ENCODE results near the gene KLKB1.
"Not testable (repeated sequence)": the region's sequence is repeated elsewhere in the genome, so short reads cannot be mapped to it uniquely, and the experiment has no call there.

KLKB1 gene

DNA sequence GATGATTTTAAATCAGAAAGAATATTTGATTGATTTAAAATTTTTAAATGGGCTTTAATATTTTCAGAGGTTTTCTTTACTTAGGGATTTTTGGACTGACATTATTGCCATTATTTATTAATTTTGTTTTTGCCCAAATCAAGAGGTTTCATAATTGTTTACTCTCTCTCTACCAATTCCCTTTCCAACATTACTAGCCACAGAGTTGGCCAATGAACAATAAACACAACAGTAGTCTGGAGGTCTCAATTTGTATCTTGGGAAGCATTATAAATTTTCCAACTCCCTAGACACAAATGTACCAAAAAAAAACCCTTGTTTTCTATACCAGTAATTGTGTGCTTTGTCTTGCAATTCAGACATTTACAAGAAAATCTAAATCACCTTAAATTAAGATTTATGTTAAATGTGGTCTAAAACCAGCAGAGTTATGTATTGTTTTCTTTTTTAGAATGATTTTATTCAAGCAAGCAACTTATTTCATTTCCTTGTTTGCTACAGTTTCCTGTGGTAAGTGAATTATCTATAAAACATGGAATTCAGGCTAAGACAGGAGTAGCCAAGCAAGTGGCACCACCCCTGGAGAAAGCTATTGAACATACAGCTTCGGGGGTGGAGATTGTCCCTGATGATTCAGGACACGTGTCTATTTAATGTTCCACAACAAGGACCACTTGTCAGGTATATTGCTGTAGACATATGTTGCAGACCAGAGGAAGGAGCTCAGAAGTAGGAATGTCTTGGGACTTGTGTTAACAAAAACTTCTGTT, 622 bp downstream of the KLKB1 start:
- no peak for DNase-seq

DNA sequence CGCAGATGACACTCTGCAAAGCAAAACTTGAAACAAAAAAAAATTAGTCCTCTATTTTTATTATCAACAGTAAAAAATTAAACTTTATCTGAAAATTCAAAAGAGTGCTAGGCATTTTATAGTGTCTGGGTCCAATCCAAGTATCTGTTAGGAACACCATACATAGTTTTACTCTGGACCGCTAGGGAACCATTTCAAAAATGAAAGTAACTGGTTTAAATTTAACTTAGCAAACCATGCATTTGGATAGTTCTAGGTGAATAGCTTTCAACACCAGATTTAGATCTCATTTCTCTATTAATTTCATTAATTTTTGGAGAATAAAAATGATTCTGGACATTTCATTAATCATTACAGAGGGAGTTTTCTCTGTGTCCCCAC, 1.2 kb downstream of the KLKB1 start:
- no peak for DNase-seq

GRCh38 chr4:186234367-186234766, 7.1 kb downstream of the KLKB1 start:
- no peak for DNase-seq

GRCh38 chr4:186236126-186236525, 8.8 kb downstream of the KLKB1 start:
- no peak for DNase-seq

GRCh38 chr4:186240452-186240847, 13.1 kb downstream of the KLKB1 start:
- no peak for DNase-seq

DNA sequence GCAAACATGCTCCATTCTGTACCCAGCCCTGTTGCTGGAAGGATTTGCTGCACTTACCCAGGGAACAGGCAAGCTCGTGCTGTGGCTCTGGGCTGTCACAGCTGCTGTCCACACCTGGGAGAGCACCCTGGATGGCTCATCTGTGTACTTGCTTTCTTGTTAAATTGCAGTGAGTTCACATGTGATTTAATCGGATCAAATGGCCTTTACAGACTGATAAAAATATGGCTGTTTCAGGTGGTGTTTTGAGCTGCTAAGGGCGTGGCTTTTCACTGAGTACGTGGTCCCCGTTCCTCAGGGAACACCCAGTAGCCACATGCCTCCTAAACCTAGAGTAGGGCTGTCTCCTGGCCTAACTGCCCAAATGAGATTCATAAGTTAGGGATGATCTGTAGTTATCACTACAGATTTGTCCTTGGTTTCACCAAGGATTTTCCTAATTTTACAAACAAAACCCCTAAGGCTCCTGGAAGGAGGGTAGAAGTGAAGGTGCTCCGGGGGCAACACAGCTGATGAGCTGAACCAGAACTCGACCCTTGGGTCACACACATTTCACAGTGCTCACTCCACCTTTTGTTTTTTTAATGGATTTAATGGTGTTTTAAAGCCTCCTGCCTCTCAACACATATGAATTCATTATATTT, 13.7 kb downstream of the KLKB1 start:
- DNase-seq, result no peak

GRCh38 chr4:186241616-186242015, 14.3 kb downstream of the KLKB1 start:
- DNase-seq, result no peak

GRCh38 chr4:186242031-186242430, 14.7 kb downstream of the KLKB1 start:
- DNase-seq, result not testable (repeated sequence)

DNA sequence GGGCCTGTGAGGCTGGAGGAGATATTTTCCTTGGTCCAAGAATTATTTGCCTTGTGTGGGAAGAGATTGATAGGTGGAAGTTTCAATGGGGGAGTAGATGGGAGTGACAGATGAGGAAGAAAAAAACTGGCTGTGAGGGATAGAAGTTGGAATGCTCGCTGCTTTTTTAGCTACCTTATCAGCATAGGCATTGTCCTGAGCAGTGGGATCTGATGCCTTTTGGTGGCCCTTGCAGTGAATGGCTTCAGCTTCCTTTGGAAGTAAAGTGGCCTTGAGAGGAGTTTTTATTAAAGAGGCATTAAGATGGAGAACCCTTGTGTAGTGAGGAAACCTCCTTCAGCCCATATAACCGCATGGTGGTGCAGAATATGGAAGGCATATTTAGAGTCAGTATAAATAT, 16.0 kb downstream of the KLKB1 start:
- DNase-seq, result no peak

GRCh38 chr4:186244835-186245234, 17.5 kb downstream of the KLKB1 start:
- no peak for DNase-seq

GRCh38 chr4:186247062-186247752, 19.9 kb downstream of the KLKB1 start:
- DNase-seq, result not testable (repeated sequence)

GRCh38 chr4:186248643-186249042, 21.3 kb downstream of the KLKB1 start:
- DNase-seq, result no peak

DNA sequence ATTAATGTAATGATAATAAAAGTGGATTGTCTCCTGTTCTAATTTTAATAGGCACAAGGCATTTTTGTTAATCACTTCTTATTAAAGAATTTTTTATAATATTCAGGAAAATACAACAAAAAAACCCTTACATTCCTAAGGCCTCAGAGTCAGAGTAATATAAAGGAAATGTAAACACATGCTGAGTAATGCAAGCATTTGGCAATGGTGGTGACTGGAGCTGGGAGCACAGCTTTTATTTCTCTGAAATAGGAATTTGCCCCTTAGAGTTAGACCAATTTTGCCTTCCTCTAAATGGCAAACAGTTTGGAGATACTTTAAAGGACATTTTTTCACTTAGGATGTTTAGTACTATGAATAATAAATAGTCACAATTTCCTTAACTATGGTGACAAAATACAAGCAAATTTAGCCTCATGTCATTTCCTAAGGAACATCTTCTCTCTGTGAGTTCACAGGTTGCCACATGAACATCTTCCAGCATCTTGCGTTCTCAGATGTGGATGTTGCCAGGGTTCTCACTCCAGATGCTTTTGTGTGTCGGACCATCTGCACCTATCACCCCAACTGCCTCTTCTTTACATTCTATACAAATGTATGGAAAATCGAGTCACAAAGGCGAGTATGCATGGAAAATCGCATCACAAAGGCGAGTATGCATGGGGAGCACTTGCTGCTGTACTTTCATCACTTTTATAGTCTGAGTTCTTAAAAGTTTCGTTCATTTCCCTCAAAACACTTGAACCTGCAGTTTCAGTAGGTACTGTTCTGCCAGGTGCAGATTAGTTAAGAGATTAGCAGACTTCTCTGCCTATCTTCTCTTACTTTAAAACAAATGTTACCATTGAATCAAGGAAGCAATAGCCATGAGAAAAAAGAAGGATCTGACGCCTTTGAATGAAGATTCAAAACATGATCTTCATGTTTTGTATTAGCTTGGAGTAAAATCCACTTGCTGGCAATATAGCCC, 22.8 kb downstream of the KLKB1 start:
- no peak for DNase-seq

DNA sequence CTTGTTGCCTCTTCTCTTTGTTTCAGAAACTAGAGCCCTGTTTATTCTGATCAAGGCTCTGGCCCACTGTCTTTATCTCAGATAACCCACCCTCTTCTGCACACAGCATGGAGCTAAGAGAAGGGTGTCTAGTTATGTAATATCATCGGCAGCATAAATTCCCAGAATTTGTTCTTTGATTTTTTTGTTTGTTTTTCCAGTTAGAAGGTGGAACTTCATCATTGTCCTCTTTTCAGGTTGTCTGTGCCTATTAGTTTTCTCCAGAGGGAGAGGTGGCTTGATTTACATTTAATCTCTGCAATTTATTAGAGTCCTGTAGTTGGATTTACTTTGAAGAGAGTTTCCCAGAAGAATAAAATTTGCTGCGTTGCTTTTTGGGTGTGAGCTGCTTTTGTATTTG, 23.5 kb downstream of the KLKB1 start:
- no peak for DNase-seq

DNA sequence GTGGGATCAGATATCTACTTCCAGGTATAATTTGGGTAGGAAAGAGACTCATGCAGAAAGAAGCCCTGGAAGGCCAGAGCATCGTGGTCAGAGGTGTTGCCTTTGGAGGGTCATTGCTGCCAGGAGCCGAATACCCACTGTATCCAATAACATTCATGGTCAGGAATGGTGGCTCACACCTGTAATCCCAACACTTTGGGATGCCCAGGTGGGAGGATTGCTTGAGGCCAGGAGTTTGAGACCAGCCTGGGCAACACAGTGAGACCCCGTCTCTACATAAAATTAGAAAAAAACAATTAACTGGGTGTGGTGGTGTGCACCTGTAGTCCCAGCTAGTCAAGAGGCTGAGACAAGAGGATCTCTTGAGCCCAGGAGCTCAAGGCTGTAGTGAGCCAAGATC, 27.8 kb downstream of the KLKB1 start:
- no peak for DNase-seq

DNA sequence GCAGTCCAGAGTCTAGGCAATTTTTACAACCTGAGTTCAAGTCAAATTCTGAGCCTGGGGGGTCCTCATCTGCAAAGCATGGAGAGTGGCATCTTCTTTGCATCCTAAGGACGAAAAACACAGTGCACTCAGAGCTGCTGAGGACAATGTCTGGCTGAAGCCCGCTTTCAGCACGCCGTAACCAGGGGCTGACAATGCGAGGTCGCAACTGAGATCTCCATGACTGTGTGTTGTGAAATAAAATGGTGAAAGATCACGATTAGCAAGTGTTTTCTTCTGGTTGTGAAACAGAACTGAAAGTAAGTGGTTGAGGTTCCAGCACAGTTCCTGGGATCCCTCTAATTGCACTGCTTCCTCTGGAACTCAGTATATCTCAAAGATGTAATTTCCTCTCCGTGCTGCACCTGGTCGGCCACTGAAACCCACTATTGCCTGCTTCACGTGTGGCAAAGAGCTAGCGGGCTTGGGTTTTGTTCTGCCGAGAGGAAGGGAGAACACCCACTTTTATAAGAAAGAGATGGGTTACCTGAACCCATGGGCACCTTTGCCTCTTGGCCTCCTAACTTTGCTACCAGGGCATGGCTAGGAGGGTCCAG, 31.0 kb downstream of the KLKB1 start:
- no peak for DNase-seq

DNA sequence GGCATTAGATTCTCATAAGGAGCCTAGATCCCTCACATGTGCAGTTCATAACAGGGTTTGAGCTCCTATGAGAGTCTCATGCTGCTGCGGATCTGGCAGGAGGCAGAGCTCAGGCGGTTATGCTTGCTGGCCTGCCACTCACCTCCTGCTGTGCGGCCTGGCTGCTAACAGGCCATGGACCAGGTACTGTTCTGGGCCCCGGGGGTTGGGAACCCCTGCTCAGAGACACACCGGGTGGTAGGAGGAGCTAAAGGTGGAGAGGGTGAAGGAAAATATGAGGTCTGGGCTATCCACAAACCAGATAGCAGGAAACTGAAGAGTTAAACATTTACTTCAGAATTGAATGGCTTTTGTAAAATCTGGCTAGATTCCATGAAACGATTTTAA, 32.8 kb downstream of the KLKB1 start:
- DNase-seq, result no peak

GRCh38 chr4:186260504-186261448, 33.5 kb downstream of the KLKB1 start:
- DNase-seq, result no peak

GRCh38 chr4:186264660-186265059, 37.4 kb downstream of the KLKB1 start:
- DNase-seq, result no peak

DNA sequence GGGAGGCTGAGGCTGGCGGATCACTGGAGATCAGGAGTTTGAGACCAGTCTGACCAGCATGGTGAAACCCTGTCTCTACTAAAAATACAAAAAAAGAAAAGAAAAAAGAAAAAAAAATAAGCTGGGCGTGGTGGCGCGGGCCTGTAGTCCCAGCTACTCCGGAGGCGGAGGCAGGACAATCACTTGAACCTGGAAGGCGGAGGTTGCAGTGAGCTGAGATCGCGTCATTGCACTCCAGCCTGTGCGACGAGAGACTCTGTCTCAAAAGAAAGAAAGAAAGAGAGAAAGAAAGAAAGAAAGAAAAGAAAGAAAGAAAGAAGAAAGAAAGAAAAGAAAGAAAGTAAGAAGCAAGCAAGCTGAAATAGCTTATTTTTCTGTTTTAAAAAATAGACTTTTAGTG, 37.9 kb downstream of the KLKB1 start:
- not testable (repeated sequence) for DNase-seq
